ENCODE results near the gene SLC23A3.

SLC23A3 gene

DNA sequence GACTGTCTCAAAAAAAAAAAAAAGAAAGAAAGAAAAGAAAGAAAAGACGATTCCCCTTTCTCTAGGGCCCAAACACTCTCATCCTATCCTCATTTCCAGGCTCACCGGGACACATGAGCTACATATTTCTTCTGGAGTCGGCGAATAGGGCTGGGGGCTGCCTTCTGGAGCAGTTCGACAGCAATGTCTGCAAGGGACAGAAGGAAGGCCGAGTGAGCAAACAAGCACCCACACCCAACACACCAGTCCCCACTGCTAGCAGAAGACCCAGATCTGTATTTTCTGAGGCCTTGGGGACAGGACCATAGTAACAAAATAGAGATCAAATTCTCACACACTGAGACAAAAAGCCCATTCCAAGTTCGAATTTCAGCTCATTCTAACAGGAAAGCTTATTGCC, 5.7 kb upstream of the SLC23A3 start:
- DNase-seq = no peak

DNA sequence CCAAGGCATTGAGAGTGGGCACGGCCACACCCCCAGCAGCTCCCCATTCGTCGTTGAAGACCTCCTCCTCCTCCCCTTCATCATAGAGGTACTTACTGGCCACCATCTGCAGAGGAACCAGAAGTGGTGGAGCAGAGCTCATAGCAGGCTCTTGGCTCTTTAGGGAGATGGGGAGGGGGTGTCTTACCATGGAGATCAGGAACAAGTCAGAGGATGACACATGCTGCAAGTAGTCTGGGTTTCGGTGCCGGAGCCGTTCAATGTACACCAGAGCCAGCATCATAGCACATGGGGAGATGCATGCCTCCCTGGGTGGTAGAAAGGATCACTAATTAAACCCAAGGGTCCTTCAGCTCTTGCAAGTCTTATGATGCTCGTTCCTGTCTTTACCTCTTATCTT, 5.0 kb upstream of the SLC23A3 start:
- no peak for DNase-seq

DNA sequence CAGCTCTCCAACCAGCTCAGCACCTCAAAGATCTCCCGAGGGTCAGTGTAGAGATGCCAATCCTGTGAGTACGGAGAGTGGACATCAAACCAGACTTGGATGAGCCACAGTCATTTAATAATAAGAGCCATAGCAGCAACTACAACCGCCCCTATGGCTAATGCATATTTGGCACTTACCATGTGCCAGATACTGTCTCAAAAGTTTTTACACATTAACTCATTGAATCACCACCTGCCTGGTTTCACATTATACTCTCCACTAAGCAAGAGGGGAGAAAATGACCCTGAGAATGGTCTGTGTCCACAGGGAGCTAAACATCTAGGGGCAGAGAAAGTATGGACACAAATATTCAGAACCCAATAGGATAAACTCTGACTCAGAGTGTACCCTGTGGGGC, 4.3 kb upstream of the SLC23A3 start:
- DNase-seq = no peak

DNA sequence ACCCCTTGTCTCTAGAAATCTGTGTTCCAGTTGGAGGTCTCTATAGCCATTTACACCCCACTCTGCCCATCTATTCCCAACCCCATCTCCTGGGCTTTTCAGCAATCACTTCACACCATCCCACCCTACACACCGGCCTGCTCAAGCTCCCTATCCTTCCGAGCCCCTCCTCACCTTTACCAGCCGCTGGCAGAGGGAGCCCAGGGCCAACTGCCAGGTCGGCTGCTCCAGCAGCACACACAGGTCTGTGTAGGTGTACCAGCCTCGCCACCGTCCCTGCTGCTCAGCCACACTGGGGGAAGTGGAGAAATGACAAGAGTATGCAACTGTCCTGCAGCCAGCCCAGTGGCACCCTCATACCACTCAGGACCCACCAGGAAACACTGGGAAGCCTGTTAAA, 3.3 kb upstream of the SLC23A3 start:
- no peak for DNase-seq

DNA sequence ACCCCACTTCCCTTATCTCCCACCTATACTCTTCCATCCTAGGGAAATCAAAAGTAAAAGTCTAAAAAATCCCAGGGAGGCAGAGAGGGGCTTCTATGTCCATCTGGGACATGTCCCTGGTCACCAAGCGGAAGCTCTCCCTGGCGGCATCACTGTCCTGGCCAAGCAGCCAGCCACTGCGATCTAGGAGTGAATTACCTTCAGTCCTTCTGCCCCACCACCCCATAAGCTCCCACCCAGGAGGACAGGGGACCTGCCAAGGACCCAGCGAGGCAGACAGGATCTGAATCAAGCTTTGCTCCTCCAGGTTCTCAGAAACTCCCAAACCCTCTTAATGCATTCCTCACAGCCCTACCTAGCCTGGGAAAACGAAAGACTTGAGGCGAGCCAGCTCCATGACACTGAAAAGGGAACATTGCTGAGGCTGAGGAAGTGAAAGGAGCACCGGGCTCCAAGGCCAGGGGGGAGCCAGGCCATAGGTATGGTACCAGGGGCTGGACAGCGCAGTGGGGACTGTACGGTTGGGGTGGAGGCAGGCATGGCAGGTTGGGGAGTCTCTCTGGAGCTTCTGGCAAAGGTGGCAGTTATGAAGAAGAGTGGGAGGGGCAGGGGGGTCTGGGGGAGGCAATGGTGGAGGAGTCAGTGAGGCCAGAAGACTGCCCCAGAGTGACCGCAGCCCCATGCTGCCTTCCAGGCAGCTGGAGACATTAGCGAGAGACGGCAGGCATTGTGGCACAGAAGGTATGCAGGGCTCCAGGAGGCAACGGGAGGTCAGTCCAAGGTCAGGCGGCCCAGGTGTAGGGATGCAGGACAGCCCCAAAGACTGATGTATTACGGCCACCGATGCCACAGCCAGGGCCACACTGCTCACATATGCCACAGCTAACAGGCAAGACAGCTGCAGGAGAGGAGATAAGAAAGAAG, 2.7 kb upstream of the SLC23A3 start:
- DNase-seq = no peak

DNA sequence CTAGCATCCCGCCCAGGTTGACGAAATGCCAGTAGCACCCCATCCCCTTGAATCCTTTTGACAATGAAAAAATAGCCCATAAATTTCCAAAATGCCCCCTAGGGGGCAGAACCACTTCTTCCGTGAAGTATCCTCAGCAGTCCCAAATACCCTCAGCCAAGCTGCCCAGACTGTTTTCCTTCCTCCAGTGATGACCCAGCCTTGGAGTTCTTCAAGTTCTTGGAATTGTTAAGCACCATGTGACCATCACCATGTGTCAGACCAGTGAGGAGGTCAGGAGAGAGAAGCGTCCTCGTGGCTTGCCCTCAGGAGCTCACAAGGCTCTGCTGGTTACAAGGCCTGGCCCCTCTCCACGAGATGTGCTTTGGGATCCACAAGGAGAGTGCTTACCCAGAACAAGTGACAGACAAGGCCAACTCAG, 1.4 kb upstream of the SLC23A3 start:
- DNase-seq = peak; percentile 11

DNA sequence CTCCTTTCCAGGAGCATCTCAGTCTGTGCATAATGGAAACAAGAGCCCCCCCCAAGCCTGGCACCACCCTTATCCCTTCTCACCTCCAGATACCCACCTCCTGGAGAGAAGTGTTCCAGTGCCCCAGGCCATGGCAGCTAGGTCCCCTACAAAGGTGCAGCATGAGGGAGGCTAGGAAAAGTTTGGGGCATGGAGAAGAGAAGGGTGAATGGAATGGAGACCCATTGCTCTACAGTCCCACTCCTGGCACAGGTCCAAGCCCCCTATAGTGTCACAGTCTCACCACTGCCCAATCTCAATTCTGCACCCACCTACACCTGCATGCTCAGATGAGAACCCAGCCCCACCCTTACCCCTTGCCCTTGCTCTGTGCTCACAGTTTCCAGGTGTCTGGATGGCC, 897 bp downstream of the SLC23A3 start:
- no peak for DNase-seq

DNA sequence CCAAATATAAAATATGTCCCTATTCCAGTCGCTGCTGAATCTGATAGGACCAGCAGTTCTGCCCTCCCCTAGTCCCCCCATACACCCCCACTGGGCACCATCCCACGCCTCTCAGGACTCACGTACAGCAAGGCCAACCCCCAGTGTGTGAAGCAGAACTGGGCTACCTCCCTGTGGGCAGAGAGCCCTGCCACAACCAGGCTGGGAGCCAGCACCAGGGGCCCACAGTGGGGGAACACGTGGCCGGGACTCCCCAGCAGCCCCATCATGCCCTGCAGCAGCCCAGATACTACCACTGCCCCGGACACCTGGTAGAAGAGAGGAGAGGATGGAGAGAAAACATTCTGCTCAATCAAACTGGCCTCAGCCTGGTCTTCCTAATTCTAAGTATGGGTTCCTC, 1.3 kb downstream of the SLC23A3 start:
- DNase-seq = no peak

DNA sequence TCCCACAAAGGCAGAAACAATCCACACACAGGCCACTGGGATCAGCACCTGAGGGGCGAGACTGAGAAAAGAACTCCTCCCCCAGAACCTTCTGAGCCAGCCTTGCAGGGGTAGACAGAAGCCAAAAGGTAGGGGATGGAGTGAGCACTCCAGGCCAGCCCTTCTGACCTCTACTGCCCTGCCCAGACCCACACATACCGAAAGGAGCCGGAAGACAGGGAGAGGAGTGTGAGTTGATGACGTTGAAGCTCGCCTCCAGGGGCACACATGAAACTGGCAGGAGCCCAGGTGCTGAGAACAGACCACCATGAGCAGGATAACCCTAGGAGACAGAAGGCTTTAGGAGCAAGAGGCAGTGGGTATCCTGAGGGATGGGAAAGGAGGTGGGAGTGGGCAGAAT, 1.8 kb downstream of the SLC23A3 start:
- DNase-seq = no peak

DNA sequence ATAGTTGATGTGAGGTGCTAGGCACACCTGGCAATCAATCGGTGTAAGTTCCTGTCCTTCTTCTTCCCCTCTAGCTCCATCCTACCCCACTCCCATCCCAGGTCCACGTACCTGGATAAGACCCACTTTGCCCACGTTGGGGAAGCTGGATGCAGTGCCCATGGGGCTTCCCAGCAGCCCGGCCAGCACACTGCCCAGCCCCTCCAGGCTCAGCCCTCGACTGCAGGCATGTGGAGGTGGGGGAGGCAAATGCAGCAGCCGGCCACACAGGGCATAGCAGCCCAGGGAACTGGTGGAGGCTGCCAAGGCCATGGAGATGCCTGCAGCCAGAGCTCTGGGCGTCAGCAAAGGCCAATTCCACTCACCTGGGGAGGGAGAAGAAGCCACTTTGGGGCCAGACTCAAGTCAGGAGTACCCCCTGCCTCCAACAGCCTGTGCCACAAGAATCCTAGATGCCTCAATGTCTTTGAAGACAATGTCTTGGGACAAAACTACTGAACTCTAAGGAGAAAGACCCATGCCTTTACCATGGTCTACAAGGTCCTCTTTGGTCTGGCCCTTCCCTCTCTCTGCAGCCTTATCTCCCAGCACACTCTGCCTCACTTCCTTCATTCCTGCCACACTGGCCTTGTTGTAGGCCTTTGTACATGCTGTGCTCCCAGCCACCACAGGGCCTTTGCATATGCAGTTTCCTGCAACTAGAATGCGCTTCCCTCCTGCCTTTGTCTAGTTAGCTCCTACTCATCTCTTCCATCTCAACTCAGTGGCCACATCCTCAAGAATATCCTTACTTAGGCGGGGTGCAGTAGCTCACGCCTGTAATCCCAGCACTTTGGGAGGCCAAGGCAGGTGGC, 4.5 kb downstream of the SLC23A3 start:
- DNase-seq = no peak

DNA sequence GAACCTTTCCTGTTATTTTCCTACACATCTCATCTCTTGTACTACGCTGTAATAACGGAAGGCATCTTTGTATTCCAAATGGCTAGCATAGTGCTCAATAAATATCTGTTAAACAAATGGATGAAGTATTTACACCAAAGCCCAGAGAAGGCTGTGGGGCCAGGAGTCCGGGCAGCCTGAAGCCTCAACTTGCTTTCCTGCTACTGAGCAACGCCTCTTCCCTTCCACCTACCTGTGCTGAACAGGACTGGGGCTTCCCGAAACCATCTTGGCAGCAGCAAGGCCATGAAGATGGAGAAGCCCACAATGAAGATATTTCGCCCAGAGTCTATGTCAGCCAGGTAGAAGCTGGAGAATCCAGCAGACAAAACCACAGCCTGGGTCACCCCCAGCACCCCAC, 6.7 kb downstream of the SLC23A3 start:
- DNase-seq = no peak

DNA sequence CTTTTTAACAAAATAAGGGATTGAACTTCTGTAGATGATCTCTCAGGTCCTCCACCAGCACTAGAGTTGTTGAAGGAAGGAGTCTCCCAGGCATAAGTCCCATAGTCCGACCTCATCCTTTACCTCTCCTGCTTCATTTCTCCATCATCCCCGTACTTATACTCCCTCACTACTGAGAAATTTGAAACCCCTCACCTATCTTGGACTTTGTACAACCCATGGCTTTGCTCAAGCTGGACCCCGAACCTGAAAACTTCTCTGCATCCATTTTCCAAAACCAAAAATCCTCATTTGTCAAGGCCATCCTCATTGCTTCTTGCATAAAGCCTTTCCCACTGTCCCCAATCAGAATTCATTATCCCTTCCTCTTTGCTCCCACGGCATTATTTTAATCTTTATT, 8.7 kb downstream of the SLC23A3 start:
- no peak for DNase-seq

DNA sequence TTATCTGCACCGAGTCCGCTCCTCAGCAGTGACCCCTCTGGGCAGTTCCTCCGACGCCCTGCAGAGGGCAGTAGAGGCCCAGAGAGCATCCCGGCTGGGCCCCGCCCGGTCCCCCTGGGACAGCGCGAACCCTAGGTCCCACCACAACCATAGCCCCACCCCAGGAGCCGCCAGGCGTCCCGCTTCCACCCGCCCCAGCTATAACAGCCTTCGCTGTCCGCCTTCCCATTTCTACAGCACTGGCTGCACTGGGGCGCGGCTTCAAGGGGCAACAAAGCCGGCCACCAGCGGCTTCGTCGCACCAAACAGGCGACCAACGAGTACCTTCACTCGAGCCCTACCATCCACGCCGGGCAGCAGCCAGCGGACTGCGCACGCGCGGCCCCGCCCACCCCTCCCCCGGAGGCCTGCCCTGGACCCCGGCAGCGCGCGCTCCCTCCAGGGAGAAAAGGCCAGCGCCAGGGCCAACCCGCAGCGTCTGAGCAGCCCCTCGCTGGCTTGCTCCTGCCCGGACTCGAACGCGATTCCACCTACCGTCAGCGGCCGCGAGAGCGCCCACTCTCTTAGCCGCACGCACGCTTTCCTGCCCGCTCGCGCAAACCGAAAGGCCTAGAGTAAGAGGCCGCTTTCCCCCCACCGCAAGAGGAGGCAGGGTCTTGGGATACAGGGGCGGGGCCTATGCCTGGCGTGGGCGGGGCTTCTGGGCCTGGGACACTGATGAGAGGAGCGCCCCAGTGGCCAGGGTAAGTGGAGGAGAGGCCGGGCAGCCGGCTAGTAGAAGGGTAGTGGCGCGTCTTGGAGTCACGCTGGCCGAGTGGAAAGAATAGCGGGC, 9.4 kb downstream of the SLC23A3 start, which contains the start of gene NHEJ1:
NHEJ1 (minus strand) TSS at position 630 of the 832 bp plus-strand sequence. CDS start 2,453 bp downstream, outside the sequence.
- peak; percentile 90 for DNase-seq

DNA sequence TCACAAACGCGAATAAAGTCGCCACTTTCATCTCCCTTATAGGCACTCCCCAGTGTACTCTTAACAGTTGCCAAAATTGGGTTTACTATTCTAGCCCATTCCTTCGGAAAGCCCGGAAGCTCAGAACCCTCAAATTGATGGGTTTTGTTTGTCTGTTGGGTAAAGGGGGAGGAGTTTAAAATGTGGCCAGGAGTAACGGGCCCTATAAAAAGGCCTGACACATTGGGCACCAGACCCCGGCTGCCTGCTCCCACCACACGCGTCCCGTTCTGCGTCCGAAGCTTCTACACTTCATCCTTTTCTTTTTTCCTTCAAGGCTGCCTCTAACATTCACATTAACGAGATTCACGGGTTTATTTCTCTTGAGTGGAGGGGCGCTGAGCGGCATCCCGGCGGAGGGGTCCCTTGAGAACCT, 10.1 kb downstream of the SLC23A3 start:
- no peak for DNase-seq

DNA sequence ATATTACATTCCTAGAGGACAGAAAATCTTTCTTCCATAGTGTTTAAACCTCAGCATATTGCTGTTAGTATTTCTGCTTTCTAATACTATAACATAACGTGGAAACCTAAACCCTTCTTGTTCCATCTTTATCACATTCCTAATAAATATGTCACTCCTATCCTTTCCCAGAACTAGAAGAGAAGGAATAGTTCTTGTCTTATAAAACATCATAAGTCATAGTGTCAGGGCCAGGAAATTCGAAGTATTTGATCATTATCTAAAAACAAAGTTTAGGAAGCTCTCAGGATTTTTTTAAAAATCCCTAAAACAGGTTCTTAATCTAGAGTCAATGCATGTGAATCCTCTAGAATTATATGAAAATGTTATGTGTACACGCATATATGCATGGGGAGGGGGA, 11.2 kb downstream of the SLC23A3 start:
- DNase-seq = no peak

DNA sequence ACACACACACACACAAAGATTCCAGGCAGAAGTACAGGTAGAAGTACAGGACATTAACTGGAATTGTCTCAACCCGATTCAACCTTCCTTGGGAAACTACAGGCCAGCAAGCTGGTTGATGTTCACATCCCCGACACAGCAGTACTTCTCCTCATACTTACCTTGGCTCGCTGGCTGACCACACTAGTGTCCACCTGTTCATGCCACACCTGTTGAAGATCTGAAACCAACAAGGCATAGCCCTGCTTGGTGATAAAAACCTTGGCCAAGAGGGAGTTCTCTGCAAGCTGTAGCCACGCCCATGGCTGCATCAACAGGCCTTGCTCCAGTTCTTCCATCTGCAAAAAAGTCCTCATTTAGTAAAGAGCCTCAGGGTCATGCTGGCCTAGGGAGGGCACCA, 11.8 kb downstream of the SLC23A3 start:
- DNase-seq = no peak

DNA sequence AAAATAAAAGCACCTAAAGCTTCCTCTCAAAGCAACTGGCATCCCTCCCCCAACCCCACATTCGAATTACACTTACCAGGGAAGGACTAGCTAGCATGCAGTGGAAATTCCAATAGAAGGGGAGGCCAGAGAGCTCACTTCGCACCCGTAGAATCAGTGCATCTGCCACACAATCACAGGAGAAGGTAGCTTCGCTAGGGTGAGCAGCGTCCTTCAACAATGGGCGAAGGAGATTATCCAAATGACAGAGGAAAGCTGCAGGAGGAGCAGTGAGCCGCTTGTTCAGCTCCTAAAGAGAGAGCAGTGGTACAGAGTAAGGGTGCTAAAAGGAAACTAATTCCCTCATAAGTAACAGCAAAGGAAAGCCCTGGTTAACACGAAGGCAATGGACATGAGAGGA, 12.4 kb downstream of the SLC23A3 start:
- DNase-seq = no peak

DNA sequence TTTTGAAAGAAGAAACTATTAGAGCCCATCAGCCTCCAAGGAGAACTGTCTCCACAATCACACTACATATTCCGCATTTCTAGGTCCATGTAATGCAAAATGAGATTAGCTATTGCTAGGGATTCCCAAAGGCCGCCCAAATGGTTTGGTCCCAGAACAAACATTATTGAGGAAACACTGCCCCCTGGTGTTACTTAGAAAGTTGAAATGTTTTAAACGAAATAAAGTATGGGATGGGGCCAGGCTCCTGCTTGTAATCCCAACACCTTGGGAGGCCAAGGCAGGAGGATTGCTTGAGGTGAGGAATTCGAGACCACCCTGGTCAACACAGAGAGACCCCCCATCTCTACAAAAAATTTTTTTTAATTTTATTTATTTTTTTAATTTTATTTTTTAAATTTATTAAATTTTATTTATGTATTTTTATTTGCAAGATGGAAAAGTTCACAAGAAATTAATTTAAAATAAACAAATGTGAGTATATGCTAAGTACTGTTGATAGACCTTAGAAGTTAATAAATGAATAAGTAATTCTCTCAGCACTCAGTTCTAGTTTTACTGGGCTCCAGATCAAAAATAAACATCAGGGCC, 14.7 kb downstream of the SLC23A3 start:
- DNase-seq = peak; percentile 79

DNA sequence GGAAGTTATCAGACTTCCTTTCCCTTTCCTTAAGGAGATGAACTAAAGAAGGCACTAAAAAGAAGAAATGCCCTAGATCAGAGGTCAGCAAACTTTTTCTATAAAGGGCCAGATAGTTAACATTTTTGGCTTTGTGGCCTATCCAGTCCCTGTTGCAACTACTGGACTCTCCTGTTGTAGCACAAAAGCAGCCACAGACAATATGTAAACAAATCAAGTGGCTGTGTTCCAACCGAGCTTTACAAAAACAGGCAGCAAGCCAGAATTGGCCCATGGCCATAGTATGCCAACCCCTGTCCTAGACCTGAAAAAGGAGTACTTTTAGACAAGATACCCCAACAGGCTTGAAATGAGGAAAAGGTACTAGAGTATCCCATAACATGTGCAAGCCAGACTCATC, 20.2 kb downstream of the SLC23A3 start:
- DNase-seq = no peak

DNA sequence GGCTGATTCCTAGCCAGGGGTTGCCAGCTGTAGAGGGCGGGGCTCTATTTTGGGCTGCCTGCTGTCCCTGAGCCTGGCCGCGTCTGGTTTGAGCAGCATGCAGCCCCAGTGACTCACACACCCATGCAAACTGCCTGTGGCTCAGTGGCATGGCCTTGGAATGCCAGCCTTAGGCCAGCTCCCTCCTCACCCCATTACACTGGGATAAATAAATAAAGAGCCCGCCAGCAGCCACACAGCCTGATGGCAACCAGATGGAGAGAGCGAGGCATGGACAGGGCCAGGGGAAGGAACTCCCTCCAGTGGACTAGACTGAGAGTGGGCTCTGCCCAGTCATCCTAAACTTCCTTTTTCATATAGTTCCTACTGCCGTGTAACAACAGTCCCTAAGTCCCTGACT, 27.5 kb downstream of the SLC23A3 start:
- no peak for DNase-seq

DNA sequence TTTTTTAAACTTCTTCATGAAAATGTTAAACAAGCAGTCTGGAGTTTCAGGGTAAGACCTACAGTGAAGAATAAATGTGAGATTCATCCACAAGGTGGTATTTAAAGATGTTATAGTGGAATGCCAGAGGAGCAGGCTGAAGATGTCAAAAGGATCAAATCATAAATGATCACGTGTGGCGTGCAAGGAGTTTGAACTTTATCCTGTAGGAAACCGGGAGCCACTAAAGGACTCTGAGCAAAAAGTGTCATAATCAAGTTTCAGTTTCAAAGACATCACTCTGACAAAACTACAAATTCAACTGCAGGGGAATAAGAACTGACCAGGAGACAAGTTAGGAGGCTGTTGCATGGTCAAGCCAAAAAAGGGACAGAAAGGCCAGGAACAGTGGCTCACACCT, 29.1 kb downstream of the SLC23A3 start:
- DNase-seq = no peak

DNA sequence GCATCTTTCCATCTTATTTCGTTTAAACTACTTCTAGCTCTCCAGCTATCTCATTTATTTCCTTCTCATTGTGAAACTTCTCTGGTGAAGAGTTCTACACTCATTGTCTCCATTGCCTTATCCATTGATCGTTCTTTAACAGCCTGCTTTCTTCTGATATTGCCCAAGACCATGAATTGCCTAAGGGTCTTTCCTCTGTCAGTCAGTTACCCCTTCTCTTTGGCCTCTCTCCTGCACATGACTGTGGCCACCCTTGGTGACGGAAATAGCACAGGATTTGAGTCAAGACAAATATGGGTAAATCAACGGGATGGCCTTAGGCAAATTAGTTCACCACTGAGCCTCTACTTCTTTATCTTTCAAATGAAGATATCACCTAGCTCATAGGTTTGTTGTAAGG, 35.9 kb downstream of the SLC23A3 start:
- DNase-seq = no peak

DNA sequence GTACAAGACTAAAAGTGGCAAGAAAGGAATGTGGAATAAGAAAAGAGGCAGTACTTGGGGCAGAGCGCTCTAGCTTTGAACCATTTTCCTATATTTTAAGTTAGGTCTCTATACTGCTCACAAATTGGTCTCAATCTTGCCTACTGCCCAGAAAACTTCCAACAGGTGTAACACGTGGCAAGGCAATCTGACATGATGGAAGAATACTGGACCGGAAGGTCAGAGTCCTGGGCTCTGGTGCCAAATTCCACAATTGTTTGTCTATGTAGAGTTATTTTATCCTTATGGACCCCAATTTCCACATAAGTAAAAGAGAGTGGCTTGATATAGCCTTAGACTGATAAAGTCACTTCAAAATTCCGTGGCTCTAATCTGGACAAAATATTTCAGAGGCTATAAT, 38.1 kb downstream of the SLC23A3 start:
- DNase-seq = no peak
